ENCODE measurements around the gene EML4.

- no peak for TF ChIP-seq CTCF (IDR thresholded peaks at IDR 0.05)
- TF ChIP-seq POLR2AphosphoS5 (IDR thresholded peaks at IDR 0.05; ENCODE audit: low read depth, low read length), result no peak
- TF ChIP-seq SIN3A (IDR thresholded peaks at IDR 0.05; ENCODE audit: borderline replicate concordance, insufficient read depth, low read depth, low read length), result no peak
- TF ChIP-seq TCF7L2 (IDR thresholded peaks at IDR 0.05; ENCODE audit: low read depth, low read length), result no peak
Observed at GRCh38 chr2:42342061-42342794, 173.1 kb downstream of the EML4 start.

All from Panc1 (cell line).